Activated CD4-positive, alpha-beta memory T cell treated with anti-CD3 and anti-CD28 coated beads, Interleukin-2, amount 10 ng/mL, durations not matched to agents 7 days and 5 days (primary cell): Measurements from ENCODE around the gene KIAA1217. TPM values are rescaled to one million over a fixed set of nuclear protein-coding genes. Genes with fewer than 3 reads are reported as not detected.
A peak's percentile ranks its signal among the peaks of the same experiment; 100 is the strongest.

ENCODE experiments used
- CTCF ChIA-PET: fragments of 350-600 bp; sonication (Branson Sonifier 250); formaldehyde crosslinking; loops from one replicate; lab custom pipeline; 2021; ENCODE audit warnings: antibody characterized with exemption, inconsistent platforms; lab: Charles Lee
- POLR2A ChIA-PET: fragments of 350-600 bp; sonication (Branson Sonifier 250); formaldehyde crosslinking; loops from one replicate; lab custom pipeline; 2021; ENCODE audit warnings: antibody characterized with exemption; lab: Charles Lee
- DNase-seq: peaks from one replicate; pipeline ENCODE4 v3.0.0-alpha.2; 2020
- H3K27ac Mint-ChIP-seq: one replicate; pipeline ENCODE4 v1.8.0; 2021; ENCODE audit warnings: mild to moderate bottlenecking, mixed read lengths
- H3K27me3 Mint-ChIP-seq: one replicate; pipeline ENCODE4 v1.8.0; 2021; ENCODE audit warnings: mixed read lengths
- H3K36me3 Mint-ChIP-seq: one replicate; pipeline ENCODE4 v1.8.0; 2021; ENCODE audit warnings: low read depth, mixed read lengths
- H3K4me1 Mint-ChIP-seq: one replicate; pipeline ENCODE4 v1.8.0; 2021; ENCODE audit warnings: mixed read lengths
- H3K4me3 Mint-ChIP-seq: one replicate; pipeline ENCODE4 v1.8.0; 2021; ENCODE audit warnings: mild to moderate bottlenecking, mixed read lengths
- H3K9me3 Mint-ChIP-seq: one replicate; pipeline ENCODE4 v1.8.0; 2021; ENCODE audit warnings: mixed read lengths
- total RNA-seq, 2 experiments: library from RNA; stranded (reverse); gene quantifications; one replicate each; pipeline ENCODE4 v1.2.3, GENCODE V29; 2021

KIAA1217 gene
- 1 to 10 TPM; 2.0 TPM for total RNA-seq

- Mint-ChIP-seq H3K4me3 (peak within 1 kb of the TSS; percentile 45), H3K27ac (no peak within 1 kb of the TSS), H3K9me3 (peaks cover 2% of the 10 kb centered on the region), H3K27me3 (peaks cover 34% of the 10 kb centered on the region), H3K36me3 (no peaks in the 10 kb centered on the region), H3K4me1 (peaks cover 14% of the 10 kb centered on the region)
- DNase-seq, result no peak
- ChIA-PET POLR2A (no interaction called here), CTCF (no interaction called here)
These were observed at the start of gene KIAA1217 for GRCh38 chr10:24208661-24209431. Gene KIAA1217 (plus strand): TSS chr10:24209138. CDS start chr10:24209194, 56 bp downstream.

GRCh38 chr10:24162206-24162985 is 46.5 kb upstream of the KIAA1217 start:
- ChIA-PET CTCF (no interaction called here), POLR2A (no interaction called here)
- Mint-ChIP-seq H3K27me3 (no peaks in the 10 kb centered on the region), H3K27ac (no peak overlapping the region), H3K9me3 (peaks cover 6% of the 10 kb centered on the region), H3K4me1 (no peaks in the 10 kb centered on the region), H3K36me3 (no peaks in the 10 kb centered on the region), H3K4me3 (no peak overlapping the region)
- DNase-seq, result no peak

- POLR2A ChIA-PET, result no interaction called here
- no peak overlapping the region for H3K4me3 Mint-ChIP-seq
- no peaks in the 10 kb centered on the region for H3K4me1 Mint-ChIP-seq
- no peaks in the 10 kb centered on the region for H3K27me3 Mint-ChIP-seq
- DNase-seq, result no peak
- H3K36me3 Mint-ChIP-seq, result no peaks in the 10 kb centered on the region
- H3K9me3 Mint-ChIP-seq, result peaks cover 2% of the 10 kb centered on the region
- H3K27ac Mint-ChIP-seq, result no peak overlapping the region
- CTCF ChIA-PET, result no interaction called here
These were observed 45.5 kb upstream of the KIAA1217 start for GRCh38 chr10:24163485-24163884.

- Mint-ChIP-seq H3K4me1 (no peaks in the 10 kb centered on the region), H3K36me3 (no peaks in the 10 kb centered on the region), H3K27me3 (no peaks in the 10 kb centered on the region), H3K4me3 (no peak overlapping the region), H3K27ac (no peak overlapping the region), H3K9me3 (no peaks in the 10 kb centered on the region)
- CTCF ChIA-PET, result no interaction called here
- no peak for DNase-seq
- POLR2A ChIA-PET, result no interaction called here
These were observed 40.4 kb upstream of the KIAA1217 start for GRCh38 chr10:24168258-24169170.

- DNase-seq, result no peak
- POLR2A ChIA-PET, result no interaction called here
- no peaks in the 10 kb centered on the region for H3K27me3 Mint-ChIP-seq
- no peaks in the 10 kb centered on the region for H3K9me3 Mint-ChIP-seq
- H3K27ac Mint-ChIP-seq, result no peak overlapping the region
- no peaks in the 10 kb centered on the region for H3K4me1 Mint-ChIP-seq
- CTCF ChIA-PET, result no interaction called here
- no peaks in the 10 kb centered on the region for H3K36me3 Mint-ChIP-seq
- no peak overlapping the region for H3K4me3 Mint-ChIP-seq
These were observed 38.7 kb upstream of the KIAA1217 start for GRCh38 chr10:24170199-24170598.

GRCh38 chr10:24172909-24173308 is 36.0 kb upstream of the KIAA1217 start:
- Mint-ChIP-seq H3K27me3 (no peaks in the 10 kb centered on the region), H3K36me3 (no peaks in the 10 kb centered on the region), H3K9me3 (no peaks in the 10 kb centered on the region), H3K4me1 (no peaks in the 10 kb centered on the region), H3K4me3 (no peak overlapping the region), H3K27ac (no peak overlapping the region)
- ChIA-PET CTCF (no interaction called here), POLR2A (no interaction called here)
- DNase-seq, result no peak

- no peaks in the 10 kb centered on the region for H3K36me3 Mint-ChIP-seq
- ChIA-PET CTCF (no interaction called here), POLR2A (no interaction called here)
- H3K27me3 Mint-ChIP-seq, result no peaks in the 10 kb centered on the region
- no peaks in the 10 kb centered on the region for H3K9me3 Mint-ChIP-seq
- H3K4me3 Mint-ChIP-seq, result no peak overlapping the region
- DNase-seq, result no peak
- no peaks in the 10 kb centered on the region for H3K4me1 Mint-ChIP-seq
- H3K27ac Mint-ChIP-seq, result no peak overlapping the region
These were observed 34.9 kb upstream of the KIAA1217 start for GRCh38 chr10:24174014-24174413.

- POLR2A ChIA-PET, result no interaction called here
- Mint-ChIP-seq H3K4me3 (no peak overlapping the region), H3K9me3 (peaks cover 2% of the 10 kb centered on the region), H3K36me3 (no peaks in the 10 kb centered on the region), H3K27ac (no peak overlapping the region), H3K4me1 (no peaks in the 10 kb centered on the region), H3K27me3 (no peaks in the 10 kb centered on the region)
- DNase-seq, result no peak
- CTCF ChIA-PET, result no interaction called here
These were observed 32.3 kb upstream of the KIAA1217 start for GRCh38 chr10:24176658-24177057.

GRCh38 chr10:24177636-24178035 is 31.3 kb upstream of the KIAA1217 start:
- DNase-seq, result no peak
- POLR2A ChIA-PET, result no interaction called here
- Mint-ChIP-seq H3K36me3 (no peaks in the 10 kb centered on the region), H3K4me3 (no peak overlapping the region), H3K4me1 (no peaks in the 10 kb centered on the region), H3K27ac (no peak overlapping the region), H3K9me3 (peaks cover 2% of the 10 kb centered on the region), H3K27me3 (no peaks in the 10 kb centered on the region)
- CTCF ChIA-PET, result no interaction called here

GRCh38 chr10:24180891-24181290 is 28.0 kb upstream of the KIAA1217 start:
- POLR2A ChIA-PET, result no interaction called here
- Mint-ChIP-seq H3K4me1 (no peaks in the 10 kb centered on the region), H3K9me3 (peaks cover 2% of the 10 kb centered on the region), H3K4me3 (no peak overlapping the region), H3K27me3 (no peaks in the 10 kb centered on the region), H3K36me3 (no peaks in the 10 kb centered on the region), H3K27ac (no peak overlapping the region)
- no peak for DNase-seq
- CTCF ChIA-PET, result no interaction called here

GRCh38 chr10:24184455-24184854 is 24.5 kb upstream of the KIAA1217 start:
- no peaks in the 10 kb centered on the region for H3K4me1 Mint-ChIP-seq
- no peaks in the 10 kb centered on the region for H3K27me3 Mint-ChIP-seq
- no peak for DNase-seq
- POLR2A ChIA-PET, result no interaction called here
- H3K9me3 Mint-ChIP-seq, result peaks cover 2% of the 10 kb centered on the region
- no peak overlapping the region for H3K4me3 Mint-ChIP-seq
- CTCF ChIA-PET, result no interaction called here
- H3K27ac Mint-ChIP-seq, result no peak overlapping the region
- no peaks in the 10 kb centered on the region for H3K36me3 Mint-ChIP-seq

- H3K27ac Mint-ChIP-seq, result no peak overlapping the region
- H3K4me3 Mint-ChIP-seq, result no peak overlapping the region
- ChIA-PET POLR2A (no interaction called here), CTCF (no interaction called here)
- H3K36me3 Mint-ChIP-seq, result no peaks in the 10 kb centered on the region
- no peak for DNase-seq
- no peaks in the 10 kb centered on the region for H3K9me3 Mint-ChIP-seq
- no peaks in the 10 kb centered on the region for H3K4me1 Mint-ChIP-seq
- H3K27me3 Mint-ChIP-seq, result no peaks in the 10 kb centered on the region
These were observed 15.6 kb upstream of the KIAA1217 start for GRCh38 chr10:24193330-24193729.

GRCh38 chr10:24197263-24197662 is 11.7 kb upstream of the KIAA1217 start:
- no peaks in the 10 kb centered on the region for H3K27me3 Mint-ChIP-seq
- DNase-seq, result no peak
- no peaks in the 10 kb centered on the region for H3K36me3 Mint-ChIP-seq
- ChIA-PET CTCF (interaction anchor here (0.9 to 1.3 kb wide), 2 partner anchors 18 to 48 kb away, joined by 3 read pairs; no protein-coding TSS in a partner anchor), POLR2A (no interaction called here)
- H3K4me3 Mint-ChIP-seq, result no peak overlapping the region
- no peaks in the 10 kb centered on the region for H3K4me1 Mint-ChIP-seq
- no peak overlapping the region for H3K27ac Mint-ChIP-seq
- no peaks in the 10 kb centered on the region for H3K9me3 Mint-ChIP-seq
